HG02678 (cell line): Measurements from ENCODE around the gene ZMIZ1.

Source experiments
- ATAC-seq: cut with Tn5 transposase; IDR thresholded peaks from one replicate; pipeline ENCODE4 v1.9.1; 2021; ENCODE audit warnings: mild to moderate bottlenecking, moderate library complexity; ENCODE audit not compliant: unreplicated experiment

Gene ZMIZ1

GRCh38 chr10:79221110-79222051 lies 152.6 kb downstream of the ZMIZ1 start:
- no peak for ATAC-seq

GRCh38 chr10:79222186-79222585 lies 153.4 kb downstream of the ZMIZ1 start:
- no peak for ATAC-seq

- no peak for ATAC-seq
These were observed 154.6 kb downstream of the ZMIZ1 start for GRCh38 chr10:79223091-79224048.

- no peak for ATAC-seq
These were observed 155.6 kb downstream of the ZMIZ1 start for GRCh38 chr10:79224263-79224949.

GRCh38 chr10:79224992-79225391 lies 156.2 kb downstream of the ZMIZ1 start:
- no peak for ATAC-seq

GRCh38 chr10:79226391-79227245 lies 157.9 kb downstream of the ZMIZ1 start:
- no peak for ATAC-seq

GRCh38 chr10:79229071-79229541 lies 160.3 kb downstream of the ZMIZ1 start:
- no peak for ATAC-seq

- ATAC-seq = no peak
These were observed 161.1 kb downstream of the ZMIZ1 start for GRCh38 chr10:79229830-79230327.

GRCh38 chr10:79230328-79230830 lies 161.6 kb downstream of the ZMIZ1 start:
- no peak for ATAC-seq

GRCh38 chr10:79230850-79231249 lies 162.1 kb downstream of the ZMIZ1 start:
- no peak for ATAC-seq

GRCh38 chr10:79231908-79232307 lies 163.1 kb downstream of the ZMIZ1 start:
- ATAC-seq = no peak

GRCh38 chr10:79232864-79233263 lies 164.1 kb downstream of the ZMIZ1 start:
- ATAC-seq = no peak

- ATAC-seq = no peak
These were observed 165.9 kb downstream of the ZMIZ1 start for GRCh38 chr10:79234391-79235315.

GRCh38 chr10:79235765-79236432 lies 167.1 kb downstream of the ZMIZ1 start:
- no peak for ATAC-seq

- ATAC-seq = no peak
These were observed 167.6 kb downstream of the ZMIZ1 start for GRCh38 chr10:79236433-79236765.

GRCh38 chr10:79237454-79238157 lies 168.8 kb downstream of the ZMIZ1 start:
- ATAC-seq = no peak

GRCh38 chr10:79238158-79238520 lies 169.4 kb downstream of the ZMIZ1 start:
- no peak for ATAC-seq
